Natural killer cell (primary cell): Measurements from ENCODE around the gene ZNF280D. TPM values are rescaled to one million over a fixed set of nuclear protein-coding genes. Genes with fewer than 3 reads are reported as not detected.

Source experiments
- ATAC-seq, 3 donors: fragments of 150-1000 bp in 2 of 3; fragments of 200-7000 bp in 1 of 3; cut with Tn5 transposase; 1 replicate in 1 of 3; 2 replicates in 2 of 3; pipeline ENCODE4 v1.10.0; 2021; ENCODE audit warnings: mild to moderate bottlenecking in 2 of 3, moderate library complexity in 2 of 3
- DNase-seq, 2 donors: peaks; one replicate each; pipeline versions ENCODE4 v3.0.0 to v3.0.0-alpha.2; 2013 to 2021; ENCODE audit warnings: mixed read lengths in 1 of 2
- H3K27ac ChIP-seq: one replicate; pipeline ENCODE4 v1.5.1; 2013; ENCODE audit warnings: mild to moderate bottlenecking, low read length
- H3K27me3 ChIP-seq: one replicate; pipeline ENCODE4 v1.6.1; 2013; ENCODE audit warnings: low read length; ENCODE audit not compliant: control insufficient read depth, insufficient read depth
- H3K36me3 ChIP-seq: one replicate; pipeline ENCODE4 v1.6.1; 2013; ENCODE audit warnings: low read length; ENCODE audit not compliant: control insufficient read depth, insufficient read depth
- H3K4me1 ChIP-seq: one replicate; pipeline ENCODE4 v1.6.1; 2013; ENCODE audit warnings: low read length; ENCODE audit not compliant: control insufficient read depth, insufficient read depth
- H3K4me3 ChIP-seq: one replicate; pipeline ENCODE4 v1.5.1; 2013; ENCODE audit warnings: low read length
- H3K9me3 ChIP-seq: one replicate; pipeline ENCODE4 v1.6.1; 2013; ENCODE audit warnings: low read length; ENCODE audit not compliant: control insufficient read depth, insufficient read depth
- H3K27ac Mint-ChIP-seq, 2 donors: one replicate each; pipeline ENCODE4 v1.8.0; 2022; ENCODE audit warnings: mild to moderate bottlenecking in 2 of 2, mixed read lengths in 2 of 2, moderate library complexity in 1 of 2
- H3K27me3 Mint-ChIP-seq, 2 donors: one replicate each; pipeline ENCODE4 v1.8.0; 2022; ENCODE audit warnings: low read depth in 2 of 2, mixed read lengths in 2 of 2
- H3K36me3 Mint-ChIP-seq: one replicate; pipeline ENCODE4 v1.8.0; 2022; ENCODE audit warnings: mixed read lengths
- H3K4me1 Mint-ChIP-seq, 2 donors: one replicate each; pipeline ENCODE4 v1.8.0; 2022; ENCODE audit warnings: mixed read lengths in 2 of 2
- H3K4me3 Mint-ChIP-seq: one replicate; pipeline ENCODE4 v1.8.0; 2022; ENCODE audit warnings: mild to moderate bottlenecking, moderate library complexity, mixed read lengths
- H3K9me3 Mint-ChIP-seq, 2 donors: one replicate each; pipeline ENCODE4 v1.8.0; 2022; ENCODE audit warnings: mixed read lengths in 2 of 2
- CTCF ChIP-seq: fragments of 200-600 bp; IDR thresholded peaks from one replicate; pipeline ENCODE4 v1.8.0; 2022; ENCODE audit warnings: antibody characterized with exemption
- WGBS: methylation state at CpG from one replicate; pipeline ENCODE4 v1.1.7; 2013; ENCODE audit warnings: missing lambda C conversion rate; ENCODE audit not compliant: insufficient coverage; 5-methylcytosine and 5-hydroxymethylcytosine counted together
- intact Hi-C: fragments of 100-400 bp; cut with micrococcal nuclease; formaldehyde crosslinking; loops from one replicate; pipeline ENCODE4 v1.14.2; 2022
- total RNA-seq, 4 donors: library from RNA; stranded (reverse); fragments of 120-200 nt in 1 of 4; gene quantifications; one replicate each; pipeline versions ENCODE4 v1.2.3 to v1.2.4, GENCODE V29; 2013 to 2022

ZNF280D gene
- total RNA-seq, 3 donors from 2014 or later (not counting 1 experiment from before 2014, with no cell fraction given) = 35.6 to 39.6 (median 35.9) TPM

GRCh38 chr15:56731548-56731947, 1.8 kb downstream of the ZNF280D start:
- Mint-ChIP-seq H3K9me3 (no peaks in the 10 kb centered on the region), H3K36me3 (no peaks in the 10 kb centered on the region), H3K27me3 (no peaks in the 10 kb centered on the region), H3K4me1 (peaks cover 35 to 37% of the 10 kb centered on the region in 2 donors), H3K4me3 (peak overlapping the region; percentile 94), H3K27ac (peak overlapping the region; percentile 87 to 95)
- intact Hi-C loops = no loop called here
- ATAC-seq (no peak), DNase-seq (no peak)
- Histone ChIP-seq H3K27me3 (no peaks in the 10 kb centered on the region), H3K36me3 (peaks cover 1% of the 10 kb centered on the region), H3K4me1 (peaks cover 21% of the 10 kb centered on the region), H3K9me3 (no peaks in the 10 kb centered on the region), H3K4me3 (no peak overlapping the region), H3K27ac (no peak overlapping the region)
- TF ChIP-seq CTCF = no peak
- 94% methylated on average over 6 of the region's 8 CpGs for WGBS

- Mint-ChIP-seq H3K4me1 (peaks cover 39 to 45% of the 10 kb centered on the region in 2 donors), H3K4me3 (no peak overlapping the region), H3K36me3 (no peaks in the 10 kb centered on the region), H3K27ac (no peak overlapping the region), H3K27me3 (no peaks in the 10 kb centered on the region), H3K9me3 (no peaks in the 10 kb centered on the region)
- ATAC-seq = no peak
- H3K4me3 ChIP-seq = no peak overlapping the region
- WGBS = no CpG with 5 or more reads among the region's 2 CpGs
- no peak overlapping the region for H3K27ac ChIP-seq
- no peak for DNase-seq
- peaks cover 1% of the 10 kb centered on the region for H3K36me3 ChIP-seq
- H3K9me3 ChIP-seq = no peaks in the 10 kb centered on the region
- intact Hi-C loops = no loop called here
- H3K4me1 ChIP-seq = peaks cover 21% of the 10 kb centered on the region
- no peaks in the 10 kb centered on the region for H3K27me3 ChIP-seq
- no peak for TF ChIP-seq CTCF
These were observed 3.7 kb downstream of the ZNF280D start for GRCh38 chr15:56729561-56729960.

DNA sequence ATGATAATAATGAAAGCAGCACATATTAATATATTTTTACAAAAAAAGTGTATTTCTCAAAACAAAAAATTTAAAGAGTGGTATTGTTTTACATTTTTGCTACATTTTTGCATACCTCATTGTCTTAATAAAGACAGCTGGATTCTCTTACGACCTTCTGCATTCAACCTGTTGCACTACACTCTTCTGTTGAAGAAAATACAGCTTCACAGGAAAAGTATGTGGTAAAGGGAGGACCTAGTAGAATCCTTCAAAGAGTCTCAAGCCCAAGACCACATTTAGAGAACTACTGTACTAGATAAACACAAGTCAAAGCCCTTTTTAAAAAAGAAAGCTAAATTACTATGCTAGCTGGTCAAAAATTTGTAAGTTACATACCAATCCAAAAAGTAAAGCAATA, 7.9 kb downstream of the ZNF280D start:
- DNase-seq (peak in 1 of 2 donors; percentile 22), ATAC-seq (no peak)
- no peak for TF ChIP-seq CTCF
- no peak overlapping the region for H3K4me3 Mint-ChIP-seq
- H3K9me3 Mint-ChIP-seq = no peaks in the 10 kb centered on the region
- WGBS = 17% methylated on average over 1 of the region's 1 CpG
- Histone ChIP-seq H3K36me3 (peaks cover 1% of the 10 kb centered on the region), H3K9me3 (no peaks in the 10 kb centered on the region), H3K4me3 (no peak overlapping the region), H3K27me3 (no peaks in the 10 kb centered on the region), H3K4me1 (no peaks in the 10 kb centered on the region), H3K27ac (no peak overlapping the region)
- intact Hi-C loops = no loop called here
- peak overlapping the region in 1 of 2 donors; percentile 60 for H3K27ac Mint-ChIP-seq
- no peaks in the 10 kb centered on the region for H3K36me3 Mint-ChIP-seq
- peaks cover 44 to 53% of the 10 kb centered on the region in 2 donors for H3K4me1 Mint-ChIP-seq
- H3K27me3 Mint-ChIP-seq = no peaks in the 10 kb centered on the region

DNA sequence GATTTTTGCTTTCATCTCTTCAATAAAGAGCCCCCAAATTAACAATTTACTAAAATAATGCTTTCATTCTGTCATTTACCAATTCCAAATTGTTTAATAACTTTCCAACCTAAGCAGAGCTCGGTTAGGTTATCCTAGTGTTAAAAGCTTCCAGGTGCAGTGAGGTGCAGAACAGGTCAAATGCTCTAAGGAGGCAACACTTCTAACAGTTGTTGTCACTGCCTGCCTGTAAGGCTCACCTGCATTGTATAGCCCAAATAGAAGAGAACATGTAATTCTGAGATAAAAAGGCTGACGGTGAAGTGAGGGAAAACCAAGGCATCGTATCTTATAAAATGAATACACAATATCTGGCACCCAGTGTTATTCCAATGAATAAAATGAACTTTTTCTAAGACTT, 9.1 kb downstream of the ZNF280D start:
- no peak for DNase-seq
- Histone ChIP-seq H3K4me1 (no peaks in the 10 kb centered on the region), H3K27ac (no peak overlapping the region), H3K4me3 (no peak overlapping the region), H3K9me3 (no peaks in the 10 kb centered on the region), H3K27me3 (no peaks in the 10 kb centered on the region), H3K36me3 (peaks cover 1% of the 10 kb centered on the region)
- intact Hi-C loops = no loop called here
- H3K4me3 Mint-ChIP-seq = no peak overlapping the region
- no peaks in the 10 kb centered on the region for H3K9me3 Mint-ChIP-seq
- H3K27me3 Mint-ChIP-seq = no peaks in the 10 kb centered on the region
- H3K27ac Mint-ChIP-seq = no peak overlapping the region
- no peaks in the 10 kb centered on the region for H3K36me3 Mint-ChIP-seq
- peaks cover 47 to 55% of the 10 kb centered on the region in 2 donors for H3K4me1 Mint-ChIP-seq
- TF ChIP-seq CTCF = no peak
- 96% methylated on average over 3 of the region's 3 CpGs for WGBS
- no peak for ATAC-seq
